CD4-positive, alpha-beta T cell treated with Interleukin-1 beta for 1 hour (primary cell): ENCODE measurements around the gene TASOR.
A peak's percentile ranks its signal among the peaks of the same experiment; 100 is the strongest.
"Not testable (repeated sequence)": the region's sequence is repeated elsewhere in the genome, so short reads cannot be mapped to it uniquely, and the experiment has no call there.

Experiments used
- DNase-seq, 2 donors: peaks; one replicate each; pipeline ENCODE4 v3.0.0-alpha.2; 2020 to 2022

The TASOR gene

GRCh38 chr3:56683122-56683817 is at the start of gene TASOR:
TASOR (minus strand) TSS chr3:56683265; CDS start chr3:56683006, 259 bp downstream.
- peak; percentile 90 to 91 for DNase-seq

- DNase-seq = no peak
Measured at GRCh38 chr3:56732109-56732508, 49.0 kb upstream of the TASOR start.

- DNase-seq = peak; percentile 55 to 62
Measured at GRCh38 chr3:56725175-56725574, 42.1 kb upstream of the TASOR start.

- DNase-seq = no peak
Measured at GRCh38 chr3:56724676-56725075, 41.6 kb upstream of the TASOR start.

- no peak for DNase-seq
Measured at GRCh38 chr3:56720849-56721248, 37.8 kb upstream of the TASOR start.

GRCh38 chr3:56718809-56719208 is 35.7 kb upstream of the TASOR start:
- not testable (repeated sequence) for DNase-seq

- DNase-seq = no peak
Measured at GRCh38 chr3:56711344-56711743, 28.3 kb upstream of the TASOR start.

GRCh38 chr3:56707412-56707811 is 24.3 kb upstream of the TASOR start:
- DNase-seq = peak; percentile 27 to 33

GRCh38 chr3:56706629-56707028 is 23.6 kb upstream of the TASOR start:
- DNase-seq = no peak

- DNase-seq = no peak
Measured at GRCh38 chr3:56704706-56705105, 21.6 kb upstream of the TASOR start.

- peak; percentile 47 to 76 for DNase-seq
Measured at GRCh38 chr3:56702490-56703315, 19.6 kb upstream of the TASOR start.

- DNase-seq = no peak
Measured at GRCh38 chr3:56700151-56700550, 17.1 kb upstream of the TASOR start.

- peak in 1 of 2 donors; percentile 40 for DNase-seq
Measured at GRCh38 chr3:56694867-56695683, 12.0 kb upstream of the TASOR start.

- peak; percentile 14 to 22 for DNase-seq
Measured at GRCh38 chr3:56693750-56694149, 10.7 kb upstream of the TASOR start.

GRCh38 chr3:56692520-56693433 is 9.7 kb upstream of the TASOR start:
- DNase-seq = peak; percentile 43 to 62

GRCh38 chr3:56692001-56692365 is 8.9 kb upstream of the TASOR start:
- not testable (repeated sequence) for DNase-seq

- no peak for DNase-seq
Measured at GRCh38 chr3:56691165-56692000, 8.3 kb upstream of the TASOR start.

GRCh38 chr3:56689303-56689702 is 6.2 kb upstream of the TASOR start:
- no peak for DNase-seq

GRCh38 chr3:56688191-56688590 is 5.1 kb upstream of the TASOR start:
- DNase-seq = no peak

GRCh38 chr3:56684029-56684428 is 964 bp upstream of the TASOR start:
- DNase-seq = no peak

GRCh38 chr3:56682462-56683121 is 473 bp downstream of the TASOR start:
- DNase-seq = peak; percentile 76 to 77
